ENCODE data around the gene CENATAC. TPM values are rescaled to one million over a fixed set of nuclear protein-coding genes. Genes with fewer than 3 reads are reported as not detected.
A peak's percentile ranks its signal among the peaks of the same experiment; 100 is the strongest.
"Not testable (repeated sequence)": the region's sequence is repeated elsewhere in the genome, so short reads cannot be mapped to it uniquely, and the experiment has no call there.

Gene CENATAC
- total RNA-seq, 4 donors from 2014 or later: 36.9 to 66.9 (median 50.9) TPM

DNA sequence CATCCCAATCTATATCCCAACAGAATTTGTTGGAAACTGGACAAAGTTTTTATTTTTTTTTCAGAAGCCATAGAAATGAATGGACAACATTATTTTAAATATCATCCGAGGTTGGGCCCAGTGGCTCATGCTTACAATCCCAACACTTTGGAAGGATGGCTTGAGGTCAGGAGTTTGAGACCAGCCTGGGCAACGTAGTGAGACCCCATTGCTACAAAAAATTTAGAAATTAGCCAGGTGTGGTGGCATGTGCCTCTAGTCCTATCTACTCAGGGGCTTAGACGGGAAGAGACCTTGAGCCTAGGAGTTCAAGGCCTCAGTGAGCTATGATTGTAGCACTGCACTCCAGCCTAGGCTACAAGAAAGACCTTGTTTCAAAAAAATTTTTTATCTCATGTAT is 36.9 kb downstream of the CENATAC start:
- no peak for ATAC-seq (ENCODE audit: low FRiP score)
- no peak for DNase-seq (ENCODE audit: low spot score)
- TF ChIP-seq, protein P1, sequence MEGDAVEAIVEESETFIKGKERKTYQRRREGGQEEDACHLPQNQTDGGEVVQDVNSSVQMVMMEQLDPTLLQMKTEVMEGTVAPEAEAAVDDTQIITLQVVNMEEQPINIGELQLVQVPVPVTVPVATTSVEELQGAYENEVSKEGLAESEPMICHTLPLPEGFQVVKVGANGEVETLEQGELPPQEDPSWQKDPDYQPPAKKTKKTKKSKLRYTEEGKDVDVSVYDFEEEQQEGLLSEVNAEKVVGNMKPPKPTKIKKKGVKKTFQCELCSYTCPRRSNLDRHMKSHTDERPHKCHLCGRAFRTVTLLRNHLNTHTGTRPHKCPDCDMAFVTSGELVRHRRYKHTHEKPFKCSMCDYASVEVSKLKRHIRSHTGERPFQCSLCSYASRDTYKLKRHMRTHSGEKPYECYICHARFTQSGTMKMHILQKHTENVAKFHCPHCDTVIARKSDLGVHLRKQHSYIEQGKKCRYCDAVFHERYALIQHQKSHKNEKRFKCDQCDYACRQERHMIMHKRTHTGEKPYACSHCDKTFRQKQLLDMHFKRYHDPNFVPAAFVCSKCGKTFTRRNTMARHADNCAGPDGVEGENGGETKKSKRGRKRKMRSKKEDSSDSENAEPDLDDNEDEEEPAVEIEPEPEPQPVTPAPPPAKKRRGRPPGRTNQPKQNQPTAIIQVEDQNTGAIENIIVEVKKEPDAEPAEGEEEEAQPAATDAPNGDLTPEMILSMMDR (IDR thresholded peaks at IDR 0.05): no peak

DNA sequence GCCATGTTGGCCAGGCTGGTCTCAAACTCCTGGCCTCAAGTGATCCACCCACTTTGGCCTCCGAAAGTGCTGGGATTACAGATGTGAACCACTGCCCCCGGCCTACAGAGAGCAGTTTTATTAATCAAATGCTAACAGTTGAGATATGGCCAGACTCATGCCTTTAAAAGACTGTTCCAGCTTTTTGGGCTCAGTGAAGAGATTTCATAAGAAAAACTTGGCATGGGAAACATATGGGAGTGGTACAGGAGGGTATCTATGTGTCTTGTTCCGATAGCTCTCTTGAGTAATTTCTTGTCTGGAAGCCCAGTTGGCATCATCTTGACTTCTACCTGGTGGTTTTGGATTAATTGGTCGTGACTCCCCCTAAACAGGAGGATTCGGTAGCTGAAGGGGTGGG is 40.9 kb downstream of the CENATAC start:
- peak; percentile 88 for ATAC-seq (ENCODE audit: low FRiP score)
- TF ChIP-seq, protein P1 (IDR thresholded peaks at IDR 0.05): no peak
- no peak for DNase-seq (ENCODE audit: low spot score)

DNA sequence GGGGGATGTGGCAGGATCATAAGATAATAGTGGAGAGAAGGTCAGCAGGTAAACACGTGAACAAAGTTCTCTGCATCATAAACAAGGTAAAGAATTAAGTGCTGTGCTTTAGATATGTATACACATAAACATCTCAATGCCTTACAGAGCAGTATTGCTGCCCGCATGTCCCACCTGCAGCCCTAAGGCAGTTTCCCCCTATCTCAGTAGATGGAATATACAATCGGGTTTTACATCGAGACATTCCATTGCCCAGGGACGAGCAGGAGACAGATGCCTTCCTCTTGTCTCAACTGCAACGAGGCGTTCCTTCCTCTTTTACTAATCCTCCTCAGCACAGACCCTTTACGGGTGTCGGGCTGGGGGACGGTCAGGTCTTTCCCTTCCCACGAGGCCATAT is 41.5 kb downstream of the CENATAC start:
- not testable (repeated sequence) for DNase-seq (ENCODE audit: low spot score); ATAC-seq (ENCODE audit: low FRiP score)

DNA sequence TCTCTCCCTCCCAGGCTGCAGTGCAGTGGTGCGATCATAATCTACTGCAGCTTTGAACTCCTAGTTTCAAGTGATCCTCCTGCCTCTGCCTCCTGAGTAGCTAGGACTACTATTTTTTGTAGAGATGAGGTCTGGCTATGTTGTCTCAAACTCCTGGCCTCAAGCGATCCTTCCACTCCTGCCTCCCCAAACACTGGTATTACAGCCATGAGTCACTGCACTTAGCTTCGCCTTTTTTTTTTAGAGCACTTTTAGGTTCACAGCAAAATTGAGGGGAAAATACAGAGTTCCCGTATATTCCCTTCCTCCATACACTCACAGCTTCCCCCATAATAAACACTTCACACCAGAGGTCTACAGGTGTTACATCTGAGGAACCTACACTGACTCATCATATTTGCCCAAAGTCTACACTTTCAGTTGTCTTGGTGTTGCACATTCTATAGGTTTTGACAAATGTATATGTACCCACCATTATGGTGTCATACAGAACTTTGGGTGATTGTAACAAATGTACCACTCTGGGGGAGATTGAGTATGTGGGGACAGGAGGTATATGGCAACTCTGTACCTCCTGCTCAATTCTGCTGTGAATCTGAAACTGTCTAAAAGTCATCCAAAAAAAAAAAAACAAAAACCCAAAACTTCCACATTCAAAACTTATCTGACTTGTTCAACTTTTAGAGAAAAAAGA is 44.0 kb downstream of the CENATAC start:
- DNase-seq (ENCODE audit: low spot score): no peak
- TF ChIP-seq, protein P1 (IDR thresholded peaks at IDR 0.05): no peak
- no peak for ATAC-seq (ENCODE audit: low FRiP score)

DNA sequence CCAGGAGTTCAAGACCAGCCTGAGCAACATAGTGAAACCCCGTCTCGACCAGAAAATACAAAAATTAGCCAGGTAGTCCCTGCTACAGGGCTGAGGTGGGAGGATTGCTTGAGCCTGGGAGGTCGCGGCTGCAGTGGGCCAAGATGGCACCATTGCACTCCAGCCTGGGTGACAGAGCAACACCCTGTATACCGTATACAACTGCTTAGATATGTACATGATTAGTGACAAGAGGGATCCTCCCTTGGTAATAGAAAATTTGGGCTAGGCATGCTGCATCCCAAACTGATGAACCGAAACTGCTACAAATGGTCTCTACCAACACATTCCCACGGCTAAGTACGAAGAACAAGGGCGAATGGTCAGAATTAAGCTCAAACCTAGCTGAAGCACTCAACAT is 45.0 kb downstream of the CENATAC start:
- ATAC-seq (ENCODE audit: low FRiP score): no peak
- TF ChIP-seq, protein P1 (IDR thresholded peaks at IDR 0.05): no peak
- no peak for DNase-seq (ENCODE audit: low spot score)

DNA sequence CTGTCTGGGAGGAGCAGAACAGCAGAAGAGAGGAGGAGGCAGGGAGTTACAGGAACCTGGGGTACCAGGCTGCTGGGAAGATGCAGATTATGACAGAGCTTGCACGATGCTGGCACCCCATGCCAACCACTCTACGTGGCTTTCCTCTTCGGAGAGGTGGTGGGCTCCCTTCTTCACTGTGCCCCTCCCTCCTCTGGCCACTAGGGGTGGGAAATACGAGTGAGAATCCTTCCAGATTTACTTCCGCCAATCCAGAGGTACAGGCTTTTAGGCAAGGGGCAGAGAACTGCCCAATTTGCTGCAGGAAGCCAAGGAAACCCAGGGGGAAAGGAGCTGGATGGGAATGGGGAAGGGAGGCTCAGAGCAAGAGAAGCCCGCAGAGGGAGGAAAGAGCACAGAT is 46.8 kb downstream of the CENATAC start:
- ATAC-seq (ENCODE audit: low FRiP score) (no peak), DNase-seq (ENCODE audit: low spot score) (no peak)

DNA sequence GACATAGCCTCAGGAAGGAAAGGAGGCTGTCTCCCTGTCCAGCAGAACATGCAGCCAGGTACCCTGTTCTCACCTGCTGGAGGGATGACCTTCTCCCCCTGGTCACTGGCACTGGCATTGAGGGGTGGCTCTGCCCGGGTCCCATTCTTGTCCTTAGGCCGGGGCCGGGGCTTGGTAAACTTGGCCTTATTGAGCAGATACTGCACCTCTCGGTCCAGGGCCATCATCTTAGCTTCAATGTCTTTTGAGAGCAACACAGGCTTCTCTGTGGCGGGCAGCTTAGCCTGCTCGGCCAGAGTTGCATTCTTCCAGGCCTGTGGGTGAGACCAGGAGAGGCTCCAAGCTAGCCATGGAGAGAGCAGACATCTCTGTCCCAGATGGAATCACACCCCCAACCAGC is 48.6 kb downstream of the CENATAC start:
- TF ChIP-seq, protein P1 (IDR thresholded peaks at IDR 0.05): no peak
- ATAC-seq (ENCODE audit: low FRiP score) (no peak), DNase-seq (ENCODE audit: low spot score) (no peak)

More for the DNA sequence above, 46.8 kb downstream of the CENATAC start:
- TF ChIP-seq, protein P1 (IDR thresholded peaks at IDR 0.05): no peak

Data from omental fat pad (tissue), 4 donors.